A172 (cell line): ENCODE measurements around the gene PLEKHA7. TPM values are rescaled to one million over a fixed set of nuclear protein-coding genes. Genes with fewer than 3 reads are reported as not detected.

Source experiments
- DNase-seq: peaks from one replicate; pipeline ENCODE4 v3.0.0-alpha.2; 2015; ENCODE audit warnings: low spot score
- total RNA-seq: library from RNA; depleted of rRNA; stranded (reverse); fragments of >200 nt; shearing (Covaris generic); gene quantifications from 2 replicates; pipeline ENCODE4 v1.2.3, GENCODE V29; 2014

The PLEKHA7 gene
- total RNA-seq, 1 experiment from 2014 or later, result 1.3 TPM

GRCh38 chr11:16790486-16791190, 223.6 kb downstream of the PLEKHA7 start:
- no peak for DNase-seq

- DNase-seq, result no peak
Measured at GRCh38 chr11:16789560-16790485, 224.4 kb downstream of the PLEKHA7 start.

GRCh38 chr11:16789063-16789420, 225.2 kb downstream of the PLEKHA7 start:
- no peak for DNase-seq

- DNase-seq, result peak; percentile 82
Measured at GRCh38 chr11:16788141-16789062, 225.8 kb downstream of the PLEKHA7 start.

- no peak for DNase-seq
Measured at GRCh38 chr11:16787035-16787742, 227.0 kb downstream of the PLEKHA7 start.

- DNase-seq, result no peak
Measured at GRCh38 chr11:16786131-16786530, 228.1 kb downstream of the PLEKHA7 start.

- peak; percentile 73 for DNase-seq
Measured at GRCh38 chr11:16785520-16786128, 228.6 kb downstream of the PLEKHA7 start.

- DNase-seq, result no peak
Measured at GRCh38 chr11:16784666-16785065, 229.5 kb downstream of the PLEKHA7 start.

- DNase-seq, result no peak
Measured at GRCh38 chr11:16784097-16784496, 230.1 kb downstream of the PLEKHA7 start.

GRCh38 chr11:16783321-16783801, 230.9 kb downstream of the PLEKHA7 start:
- no peak for DNase-seq

GRCh38 chr11:16781936-16782919, 232.0 kb downstream of the PLEKHA7 start:
- DNase-seq, result no peak

GRCh38 chr11:16780698-16781550, 233.3 kb downstream of the PLEKHA7 start:
- no peak for DNase-seq

GRCh38 chr11:16780146-16780545, 234.1 kb downstream of the PLEKHA7 start:
- no peak for DNase-seq

- DNase-seq, result peak; percentile 13
Measured at GRCh38 chr11:16779436-16779835, 234.8 kb downstream of the PLEKHA7 start.

- DNase-seq, result no peak
Measured at GRCh38 chr11:16778876-16779275, 235.3 kb downstream of the PLEKHA7 start.

- DNase-seq, result no peak
Measured at GRCh38 chr11:16778286-16778685, 235.9 kb downstream of the PLEKHA7 start.

GRCh38 chr11:16777613-16777975, 236.6 kb downstream of the PLEKHA7 start:
- no peak for DNase-seq
